GM21737 (cell line): ENCODE measurements around the gene GRIN3A.
A peak's percentile ranks its signal among the peaks of the same experiment; 100 is the strongest.

Experiments used
- ATAC-seq: cut with Tn5 transposase; IDR thresholded peaks from one replicate; pipeline ENCODE4 v1.9.1; 2021; ENCODE audit warnings: mild to moderate bottlenecking, moderate library complexity; ENCODE audit not compliant: unreplicated experiment

Gene GRIN3A

DNA sequence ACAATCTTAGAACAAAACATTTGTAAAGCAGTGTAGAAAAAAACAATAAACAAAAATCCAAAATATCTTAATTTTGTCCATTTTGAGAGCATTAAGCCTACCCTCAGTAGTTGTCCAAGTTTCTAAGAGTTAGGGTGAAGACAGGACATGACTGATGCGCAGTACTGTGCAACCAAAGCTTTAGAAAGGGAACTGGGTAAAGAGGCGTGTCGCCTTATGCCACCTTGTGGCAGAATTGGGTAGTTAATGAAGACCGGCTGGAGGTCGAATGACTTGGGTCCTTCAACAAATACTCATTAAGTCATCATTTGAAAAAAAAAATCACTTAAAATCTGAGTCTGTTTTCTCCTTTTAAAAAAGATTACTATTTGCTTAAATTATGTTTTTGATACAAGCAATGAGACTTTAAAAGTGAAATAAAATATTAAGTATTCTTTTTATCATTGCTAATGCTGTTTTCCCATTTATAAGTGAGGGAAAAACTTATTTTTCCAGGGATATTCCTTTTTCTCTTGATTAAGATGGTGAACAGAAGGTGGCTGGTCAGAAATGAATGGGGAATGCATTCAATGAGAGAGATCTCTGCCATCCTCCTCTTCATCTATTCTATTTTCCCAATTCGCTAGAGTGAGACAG is 208.3 kb downstream of the GRIN3A start:
- ATAC-seq, result peak; percentile 44

GRCh38 chr9:101528015-101528414 is 210.4 kb downstream of the GRIN3A start:
- no peak for ATAC-seq

- no peak for ATAC-seq
These were observed 211.4 kb downstream of the GRIN3A start for GRCh38 chr9:101527066-101527465.

DNA sequence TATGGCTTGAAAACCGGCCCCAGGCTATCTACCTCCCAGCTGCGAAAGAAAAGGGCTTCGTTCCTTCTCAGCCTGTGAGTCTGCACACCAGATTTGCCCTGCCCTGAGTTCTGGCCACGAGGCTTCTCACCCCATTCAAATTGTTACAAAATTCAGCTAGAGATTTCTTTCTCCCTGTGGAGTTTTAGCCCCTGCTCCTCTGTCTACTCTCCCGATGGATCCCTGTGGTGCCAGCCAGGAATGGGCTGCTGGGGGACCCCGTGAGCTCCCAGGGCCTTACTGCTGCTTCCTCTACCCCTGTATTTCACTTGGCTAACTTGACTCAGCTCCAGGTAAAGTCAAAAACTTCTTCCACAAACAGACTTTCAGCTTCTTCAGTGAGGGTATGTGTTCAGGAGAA is 214.1 kb downstream of the GRIN3A start:
- ATAC-seq, result no peak
